Fibroblast of pulmonary artery (primary cell): Measurements from ENCODE around the gene ROCK1.

Experiments used
- DNase-seq: peaks from one replicate; pipeline ENCODE4 v3.0.0-alpha.2; 2010; ENCODE audit warnings: low read depth
- H3K4me3 ChIP-seq: replicated peaks from 2 replicates; pipeline ENCODE4 v1.5.1; 2011; ENCODE audit warnings: low read depth, mild to moderate bottlenecking, control low read depth, low read length, moderate library complexity
- TF ChIP-seq, protein P1 (sequence below): IDR thresholded peaks from 2 replicates; pipeline ENCODE4 v1.5.1; 2011; ENCODE audit warnings: mild to moderate bottlenecking, control low read depth, low read length, inconsistent platforms; ENCODE audit errors: missing control alignments

The ROCK1 gene

DNA sequence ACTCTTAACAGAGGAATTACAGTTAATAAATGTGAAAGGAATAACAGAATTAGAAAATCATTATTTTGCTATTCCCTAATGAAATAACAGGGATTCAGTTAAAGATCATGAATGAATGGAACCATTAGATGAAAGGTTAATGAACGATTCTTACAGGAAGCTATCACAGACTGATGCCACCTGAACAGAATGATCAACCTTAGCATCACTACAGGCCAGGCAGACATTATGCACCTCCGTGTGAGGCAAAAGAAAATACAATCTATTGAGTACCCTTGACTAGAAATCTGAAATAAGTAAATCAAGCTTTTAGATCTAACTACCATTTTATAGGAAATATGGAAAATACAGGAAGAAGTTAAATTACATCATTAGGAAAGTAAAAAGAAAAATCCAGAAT is 10.4 kb downstream of the ROCK1 start:
- no peak for DNase-seq
- no peak overlapping the region for H3K4me3 ChIP-seq
- TF ChIP-seq, protein P1, sequence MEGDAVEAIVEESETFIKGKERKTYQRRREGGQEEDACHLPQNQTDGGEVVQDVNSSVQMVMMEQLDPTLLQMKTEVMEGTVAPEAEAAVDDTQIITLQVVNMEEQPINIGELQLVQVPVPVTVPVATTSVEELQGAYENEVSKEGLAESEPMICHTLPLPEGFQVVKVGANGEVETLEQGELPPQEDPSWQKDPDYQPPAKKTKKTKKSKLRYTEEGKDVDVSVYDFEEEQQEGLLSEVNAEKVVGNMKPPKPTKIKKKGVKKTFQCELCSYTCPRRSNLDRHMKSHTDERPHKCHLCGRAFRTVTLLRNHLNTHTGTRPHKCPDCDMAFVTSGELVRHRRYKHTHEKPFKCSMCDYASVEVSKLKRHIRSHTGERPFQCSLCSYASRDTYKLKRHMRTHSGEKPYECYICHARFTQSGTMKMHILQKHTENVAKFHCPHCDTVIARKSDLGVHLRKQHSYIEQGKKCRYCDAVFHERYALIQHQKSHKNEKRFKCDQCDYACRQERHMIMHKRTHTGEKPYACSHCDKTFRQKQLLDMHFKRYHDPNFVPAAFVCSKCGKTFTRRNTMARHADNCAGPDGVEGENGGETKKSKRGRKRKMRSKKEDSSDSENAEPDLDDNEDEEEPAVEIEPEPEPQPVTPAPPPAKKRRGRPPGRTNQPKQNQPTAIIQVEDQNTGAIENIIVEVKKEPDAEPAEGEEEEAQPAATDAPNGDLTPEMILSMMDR = no peak

DNA sequence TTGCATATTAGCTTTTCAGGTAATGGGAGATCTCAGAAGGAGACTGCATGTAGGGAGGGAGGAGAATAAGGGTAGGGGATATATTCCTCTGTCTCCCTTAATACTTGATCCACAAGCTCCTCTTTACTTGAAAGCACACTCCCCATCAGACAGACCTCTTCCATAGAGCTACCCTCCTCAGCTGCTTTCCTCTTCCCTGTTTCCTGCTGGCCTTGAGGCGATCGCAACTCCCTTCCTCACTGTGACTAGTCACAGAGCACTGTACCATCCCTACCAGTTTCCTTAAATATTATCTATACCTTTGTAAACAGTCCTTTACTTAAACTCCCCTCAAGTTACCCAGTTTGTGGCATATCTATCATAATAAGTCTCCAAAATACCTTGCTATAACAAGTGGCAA is 10.9 kb downstream of the ROCK1 start:
- no peak overlapping the region for H3K4me3 ChIP-seq
- no peak for DNase-seq
- TF ChIP-seq, protein P1 = no peak

DNA sequence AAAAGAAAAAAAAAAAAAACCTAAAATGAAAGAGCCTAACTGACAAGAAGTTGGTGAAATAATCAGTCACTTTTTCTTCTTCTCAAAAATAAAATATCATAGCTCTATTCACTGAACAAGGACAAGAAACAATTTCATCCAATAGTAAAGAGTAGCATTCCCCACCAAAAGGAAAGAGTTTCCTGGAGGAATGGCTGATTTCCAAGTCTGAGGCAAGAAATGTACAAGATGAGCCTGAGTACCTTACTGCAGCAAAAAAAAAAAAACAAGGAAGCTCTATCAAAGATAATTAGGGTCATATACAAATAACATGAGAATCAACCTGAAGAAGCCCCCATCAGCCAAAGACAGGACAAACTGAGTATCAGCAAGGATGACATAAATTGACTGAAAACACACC is 11.5 kb downstream of the ROCK1 start:
- TF ChIP-seq, protein P1 = no peak
- DNase-seq = peak; percentile 55

DNA sequence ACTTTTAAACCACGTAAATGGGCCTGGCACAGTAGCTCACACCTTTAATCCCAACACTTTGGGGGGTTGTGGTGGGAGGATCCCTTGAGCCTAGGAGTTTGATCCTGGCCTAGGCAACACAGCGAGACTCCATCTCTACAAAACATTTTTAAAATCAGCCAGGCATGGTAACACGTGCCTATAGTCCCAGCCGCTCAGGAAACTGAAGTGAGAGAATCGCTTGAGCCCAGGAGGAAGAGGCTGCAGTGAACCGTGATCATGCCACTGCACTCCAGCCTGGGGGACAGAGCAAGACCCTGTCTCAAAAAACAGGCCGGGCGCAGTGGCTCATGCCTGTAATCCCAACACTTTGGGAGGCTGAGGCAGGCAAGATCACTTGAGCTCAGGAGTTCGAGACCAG is 12.2 kb downstream of the ROCK1 start:
- H3K4me3 ChIP-seq = no peak overlapping the region
- DNase-seq = no peak
- TF ChIP-seq, protein P1 = no peak

More for the DNA sequence above, 11.5 kb downstream of the ROCK1 start:
- H3K4me3 ChIP-seq = no peak overlapping the region

DNA sequence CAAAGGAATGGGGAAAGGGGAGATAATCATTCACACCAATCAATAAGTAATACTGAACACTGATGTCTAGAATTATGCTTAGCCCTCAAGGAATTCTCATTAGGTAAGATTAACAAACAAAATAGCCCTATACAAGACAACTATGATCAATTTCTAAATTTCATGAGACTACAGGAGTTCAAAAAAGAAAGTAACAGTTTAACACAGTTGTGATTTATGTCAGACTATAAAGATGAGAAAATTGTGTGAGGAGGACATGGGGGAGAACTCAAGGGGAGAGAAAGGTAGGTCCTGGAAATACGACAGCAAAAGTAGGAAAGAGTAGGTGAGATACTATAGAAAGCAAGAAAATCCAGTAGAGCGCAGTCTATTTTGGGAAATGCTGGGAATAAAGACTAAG is 14.9 kb downstream of the ROCK1 start:
- DNase-seq = no peak
- H3K4me3 ChIP-seq = no peak overlapping the region
- TF ChIP-seq, protein P1 = no peak

DNA sequence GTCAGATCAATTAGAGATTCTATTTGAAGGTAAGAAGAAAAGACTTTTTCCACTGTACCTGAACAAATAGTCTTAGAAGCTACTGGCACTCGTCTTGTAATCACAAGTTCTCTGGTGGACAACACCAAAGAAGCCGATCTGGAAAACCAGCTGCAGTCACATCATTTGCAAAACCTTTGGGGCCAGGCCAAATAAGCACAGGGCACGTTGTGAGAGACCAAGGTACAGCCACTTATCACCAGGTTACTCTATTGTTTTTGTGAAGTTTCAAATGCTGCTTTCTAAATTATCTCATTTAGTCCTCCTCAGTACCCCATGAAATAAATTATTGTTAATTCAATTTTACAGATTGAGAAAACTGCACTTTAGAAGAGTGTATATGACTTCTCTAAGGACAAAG is 18.5 kb downstream of the ROCK1 start:
- TF ChIP-seq, protein P1 = no peak
- DNase-seq = no peak
- H3K4me3 ChIP-seq = no peak overlapping the region

DNA sequence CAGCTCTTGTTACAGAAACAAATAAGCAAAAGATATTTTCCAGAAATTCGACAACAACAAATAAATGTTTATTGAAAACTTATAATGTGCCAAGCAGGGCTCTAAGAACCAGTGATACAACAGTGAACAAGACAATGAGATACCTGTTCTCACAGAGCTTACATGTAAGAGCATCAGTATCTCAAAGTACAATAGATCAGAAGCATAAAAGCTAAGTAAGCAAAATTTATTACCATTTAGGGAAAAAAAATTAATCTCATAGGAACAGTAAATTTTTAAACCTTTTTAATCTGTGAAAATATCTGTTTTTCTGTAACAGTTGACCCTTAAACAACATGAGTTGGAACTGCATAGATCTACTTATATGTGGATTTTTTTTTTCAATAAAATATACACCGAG is 20.9 kb downstream of the ROCK1 start:
- H3K4me3 ChIP-seq = no peak overlapping the region
- TF ChIP-seq, protein P1 = no peak
- no peak for DNase-seq
